DND-41 (cell line): ENCODE results near the gene SYT1.

Source experiments
- ATAC-seq: fragments of 200-7000 bp; cut with Tn5 transposase; 3 replicates; pipeline ENCODE4 v1.9.1; 2021; ENCODE audit warnings: low read depth; ENCODE audit not compliant: insufficient read depth
- DNase-seq: peaks from one replicate; pipeline ENCODE4 v3.0.0-alpha.2; 2020
- H2AFZ ChIP-seq: 2 replicates; pipeline ENCODE4 v1.6.0; 2012; ENCODE audit warnings: low read depth, low read length
- H3K27ac ChIP-seq: 2 replicates; pipeline ENCODE4 v1.5.1; 2012; ENCODE audit warnings: low read length, inconsistent platforms
- H3K27me3 ChIP-seq: fragments of 200-600 bp; sonication (generic); 2 replicates; pipeline ENCODE4 v1.6.0; 2012; ENCODE audit warnings: low read length, mild to moderate bottlenecking, inconsistent platforms; ENCODE audit not compliant: insufficient read depth, poor library complexity
- H3K36me3 ChIP-seq: 2 replicates; pipeline ENCODE4 v1.5.1; 2012; ENCODE audit warnings: low read length, inconsistent platforms; ENCODE audit not compliant: insufficient read depth
- H3K4me1 ChIP-seq: 2 replicates; pipeline ENCODE4 v1.5.1; 2012; ENCODE audit warnings: mild to moderate bottlenecking, low read length; ENCODE audit not compliant: insufficient read depth
- H3K4me2 ChIP-seq: 2 replicates; pipeline ENCODE4 v1.6.0; 2012; ENCODE audit warnings: mild to moderate bottlenecking, moderate library complexity, low read length, inconsistent platforms; ENCODE audit not compliant: insufficient read depth
- H3K4me3 ChIP-seq, 2 experiments: fragments of 200-600 bp in 1 of 2; shearing (Covaris generic) in 1 of 2; 2 replicates each; pipeline ENCODE4 v1.5.1; 2012 to 2016; ENCODE audit warnings: inconsistent platforms in 2 of 2, low read length in 2 of 2, mild to moderate bottlenecking in 2 of 2, low read depth in 1 of 2, moderate library complexity in 1 of 2
- H3K79me2 ChIP-seq: 2 replicates; pipeline ENCODE4 v1.6.0; 2012; ENCODE audit warnings: low read length, inconsistent platforms; ENCODE audit not compliant: insufficient read depth
- H3K9ac ChIP-seq: 2 replicates; pipeline ENCODE4 v1.6.0; 2012; ENCODE audit warnings: low read depth, mild to moderate bottlenecking, inconsistent platforms, low read length, moderate library complexity
- H3K9me3 ChIP-seq: 2 replicates; pipeline ENCODE4 v1.5.1; 2012; ENCODE audit warnings: low read length, moderate library complexity, mild to moderate bottlenecking, inconsistent platforms; ENCODE audit not compliant: insufficient read depth, severe bottlenecking
- H4K20me1 ChIP-seq: 2 replicates; pipeline ENCODE4 v1.6.0; 2012; ENCODE audit warnings: low read length; ENCODE audit not compliant: insufficient read depth
- EZH2 ChIP-seq: IDR thresholded peaks from 3 replicates; pipeline ENCODE4 v1.6.1; 2012; ENCODE audit warnings: borderline replicate concordance, low read depth, mild to moderate bottlenecking, moderate library complexity, low read length, inconsistent platforms; ENCODE audit not compliant: severe bottlenecking
- TF ChIP-seq, protein P1 (sequence below): IDR thresholded peaks from 2 replicates; pipeline ENCODE4 v1.5.1; 2012; ENCODE audit warnings: borderline replicate concordance, low read length, moderate library complexity, mild to moderate bottlenecking; ENCODE audit not compliant: poor library complexity, severe bottlenecking; ENCODE audit errors: extremely low read depth

Gene SYT1

DNA sequence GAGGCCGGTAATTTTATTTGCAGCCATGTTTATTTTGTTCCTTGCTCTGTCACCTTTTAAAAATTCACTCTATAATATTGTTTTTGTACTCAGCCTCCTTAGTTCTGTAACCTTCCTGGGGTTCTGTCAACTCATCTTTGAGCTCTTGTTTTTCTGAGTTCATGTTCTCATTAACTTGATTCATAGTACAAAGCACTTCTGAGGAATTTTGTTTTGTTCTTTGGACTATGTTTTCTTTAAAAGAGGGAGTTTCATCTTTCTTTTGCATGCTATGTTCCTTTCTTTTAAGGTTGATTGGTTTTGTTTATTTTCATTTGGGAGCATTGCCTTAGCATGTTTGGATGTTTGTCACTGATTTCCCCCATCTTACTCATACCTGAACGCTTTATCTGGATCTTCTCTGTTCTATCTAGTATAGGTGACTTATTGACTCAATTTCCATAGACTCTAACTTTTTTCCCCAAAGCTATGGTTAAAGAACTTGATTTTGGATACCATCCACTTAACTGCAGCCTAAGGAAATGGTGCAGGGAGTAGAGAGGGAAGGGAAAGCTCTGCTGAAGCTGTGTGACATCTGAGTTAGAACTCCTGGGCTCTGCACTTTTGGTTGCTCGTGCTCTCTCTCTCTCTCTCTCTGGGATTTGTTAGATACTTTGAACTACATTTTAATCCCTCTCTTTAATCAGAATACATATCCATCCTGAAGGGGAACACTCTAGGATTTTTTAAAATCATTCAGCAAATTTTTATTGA is 557.7 kb downstream of the SYT1 start:
- Histone ChIP-seq H3K36me3 (no peaks in the 10 kb centered on the region), H2AFZ (no peak overlapping the region), H3K4me2 (no peak overlapping the region), H3K9ac (no peak overlapping the region), H3K79me2 (no peaks in the 10 kb centered on the region), H3K27ac (no peak overlapping the region), H4K20me1 (no peaks in the 10 kb centered on the region), H3K27me3 (no peaks in the 10 kb centered on the region), H3K4me3 (no peak overlapping the region), H3K4me1 (no peaks in the 10 kb centered on the region), H3K9me3 (no peaks in the 10 kb centered on the region)
- DNase-seq (no peak), ATAC-seq (no peak)
- TF ChIP-seq EZH2 = no peak
- TF ChIP-seq, protein P1, sequence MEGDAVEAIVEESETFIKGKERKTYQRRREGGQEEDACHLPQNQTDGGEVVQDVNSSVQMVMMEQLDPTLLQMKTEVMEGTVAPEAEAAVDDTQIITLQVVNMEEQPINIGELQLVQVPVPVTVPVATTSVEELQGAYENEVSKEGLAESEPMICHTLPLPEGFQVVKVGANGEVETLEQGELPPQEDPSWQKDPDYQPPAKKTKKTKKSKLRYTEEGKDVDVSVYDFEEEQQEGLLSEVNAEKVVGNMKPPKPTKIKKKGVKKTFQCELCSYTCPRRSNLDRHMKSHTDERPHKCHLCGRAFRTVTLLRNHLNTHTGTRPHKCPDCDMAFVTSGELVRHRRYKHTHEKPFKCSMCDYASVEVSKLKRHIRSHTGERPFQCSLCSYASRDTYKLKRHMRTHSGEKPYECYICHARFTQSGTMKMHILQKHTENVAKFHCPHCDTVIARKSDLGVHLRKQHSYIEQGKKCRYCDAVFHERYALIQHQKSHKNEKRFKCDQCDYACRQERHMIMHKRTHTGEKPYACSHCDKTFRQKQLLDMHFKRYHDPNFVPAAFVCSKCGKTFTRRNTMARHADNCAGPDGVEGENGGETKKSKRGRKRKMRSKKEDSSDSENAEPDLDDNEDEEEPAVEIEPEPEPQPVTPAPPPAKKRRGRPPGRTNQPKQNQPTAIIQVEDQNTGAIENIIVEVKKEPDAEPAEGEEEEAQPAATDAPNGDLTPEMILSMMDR = no peak

DNA sequence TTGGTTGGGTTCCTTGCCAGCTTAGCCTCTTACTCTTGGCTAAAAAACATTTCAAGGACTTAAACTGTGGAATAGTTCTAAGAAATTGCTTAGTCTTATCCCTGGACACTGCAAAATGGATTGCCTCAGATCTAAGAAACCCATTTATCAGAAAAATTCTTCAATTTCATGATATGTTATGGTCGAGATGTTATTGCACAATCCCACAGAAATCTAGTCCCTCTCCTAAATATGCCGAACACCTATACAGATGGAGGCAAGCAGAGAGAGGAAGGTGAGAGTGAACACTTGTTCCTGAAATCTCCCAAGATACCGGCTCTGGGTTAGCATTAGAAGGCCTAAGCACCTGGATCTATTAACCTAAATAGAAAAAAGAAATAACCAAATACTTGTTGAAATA is 559.0 kb downstream of the SYT1 start:
- no peak overlapping the region for H2AFZ ChIP-seq
- H3K27me3 ChIP-seq = no peaks in the 10 kb centered on the region
- no peak overlapping the region for H3K27ac ChIP-seq
- ATAC-seq (no peak), DNase-seq (no peak)
- no peaks in the 10 kb centered on the region for H3K4me1 ChIP-seq
- H3K4me2 ChIP-seq = no peak overlapping the region
- no peaks in the 10 kb centered on the region for H3K36me3 ChIP-seq
- no peaks in the 10 kb centered on the region for H3K9me3 ChIP-seq
- no peak for TF ChIP-seq EZH2
- TF ChIP-seq, protein P1 = no peak
- no peaks in the 10 kb centered on the region for H3K79me2 ChIP-seq
- H3K4me3 ChIP-seq = no peak overlapping the region
- H3K9ac ChIP-seq = no peak overlapping the region
- no peaks in the 10 kb centered on the region for H4K20me1 ChIP-seq

DNA sequence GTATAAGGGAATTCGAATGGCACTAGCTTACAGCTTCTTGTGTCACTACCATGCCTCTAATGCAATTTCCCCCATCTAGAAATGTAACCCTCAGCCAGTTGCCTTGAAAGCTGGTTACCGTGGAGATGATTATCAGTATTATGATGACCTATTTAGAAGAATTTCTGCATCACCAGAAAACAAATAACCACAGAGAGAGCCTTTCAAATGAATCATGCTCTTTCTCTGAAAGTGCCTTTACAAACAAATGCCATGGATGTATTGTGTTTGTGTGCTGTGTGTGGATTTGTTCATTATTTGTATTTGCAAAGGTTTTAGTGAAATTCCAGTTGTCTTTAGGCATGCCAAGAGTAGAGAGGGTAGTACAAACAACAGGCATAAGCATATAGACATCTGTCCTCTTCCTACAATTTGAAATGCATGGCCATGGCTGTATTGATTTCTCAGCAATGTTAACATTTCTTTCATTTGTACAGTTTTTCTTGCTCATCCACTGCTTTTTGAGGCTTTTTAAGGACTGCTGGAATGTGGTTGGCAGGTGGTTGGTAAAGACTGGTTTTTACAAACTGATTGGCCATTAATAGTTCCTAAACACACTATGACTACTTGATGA is 559.6 kb downstream of the SYT1 start:
- Histone ChIP-seq H3K9ac (no peak overlapping the region), H4K20me1 (no peaks in the 10 kb centered on the region), H3K4me1 (no peaks in the 10 kb centered on the region), H3K4me3 (no peak overlapping the region), H3K4me2 (no peak overlapping the region), H2AFZ (no peak overlapping the region), H3K27ac (no peak overlapping the region), H3K79me2 (no peaks in the 10 kb centered on the region), H3K27me3 (no peaks in the 10 kb centered on the region), H3K9me3 (no peaks in the 10 kb centered on the region), H3K36me3 (no peaks in the 10 kb centered on the region)
- no peak for TF ChIP-seq EZH2
- TF ChIP-seq, protein P1 = no peak
- ATAC-seq = no peak
- DNase-seq = no peak
